NCI-H1048 (cell line): ENCODE data around the gene SNX18.
"Not testable (repeated sequence)": the region's sequence is repeated elsewhere in the genome, so short reads cannot be mapped to it uniquely, and the experiment has no call there.

Experiments
- DNase-seq: peaks from one replicate; lab custom pipeline; 2025; lab: John Stamatoyannopoulos, UW

The SNX18 gene

DNA sequence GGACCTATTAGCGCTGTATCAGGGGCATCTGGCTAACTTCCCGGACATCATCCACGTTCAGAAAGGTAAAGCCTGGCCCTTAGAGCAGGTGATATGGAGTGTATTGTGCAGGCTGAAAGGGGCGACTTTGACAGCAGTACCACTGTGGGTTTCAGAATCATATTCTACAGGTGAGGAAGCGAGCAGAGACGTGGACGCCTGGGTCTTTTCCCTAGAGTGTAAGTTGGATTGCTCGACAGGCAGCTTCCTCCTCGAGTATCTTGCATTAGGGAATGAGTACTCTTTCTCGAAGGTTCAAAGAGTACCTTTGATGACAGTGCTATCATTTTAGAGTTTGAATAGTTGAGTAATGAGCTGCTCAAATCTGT, 1.9 kb downstream of the SNX18 start:
- DNase-seq = no peak

DNA sequence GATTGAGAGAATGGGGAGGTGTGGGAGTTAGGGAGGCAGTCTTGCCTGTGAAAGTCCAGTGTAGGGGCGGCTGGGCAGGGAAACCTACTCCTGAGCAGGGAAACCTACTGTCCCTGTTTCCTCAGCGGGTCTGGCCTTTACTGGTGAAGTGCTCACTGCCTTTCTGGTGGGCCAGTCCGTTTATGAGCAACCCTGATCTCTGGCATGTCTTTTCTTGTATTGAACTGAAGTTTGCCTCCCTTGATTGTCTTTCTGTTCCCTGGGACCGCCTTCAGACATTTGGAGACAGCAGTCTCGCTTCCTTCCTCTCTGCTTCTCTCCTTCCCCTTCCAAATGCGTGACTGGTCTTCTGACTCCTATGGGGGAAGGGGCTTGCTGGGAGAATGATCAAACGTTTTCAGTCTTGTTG, 2.9 kb downstream of the SNX18 start:
- no peak for DNase-seq

- no peak for DNase-seq
Observed at GRCh38 chr5:54520940-54521339, 3.4 kb downstream of the SNX18 start.

DNA sequence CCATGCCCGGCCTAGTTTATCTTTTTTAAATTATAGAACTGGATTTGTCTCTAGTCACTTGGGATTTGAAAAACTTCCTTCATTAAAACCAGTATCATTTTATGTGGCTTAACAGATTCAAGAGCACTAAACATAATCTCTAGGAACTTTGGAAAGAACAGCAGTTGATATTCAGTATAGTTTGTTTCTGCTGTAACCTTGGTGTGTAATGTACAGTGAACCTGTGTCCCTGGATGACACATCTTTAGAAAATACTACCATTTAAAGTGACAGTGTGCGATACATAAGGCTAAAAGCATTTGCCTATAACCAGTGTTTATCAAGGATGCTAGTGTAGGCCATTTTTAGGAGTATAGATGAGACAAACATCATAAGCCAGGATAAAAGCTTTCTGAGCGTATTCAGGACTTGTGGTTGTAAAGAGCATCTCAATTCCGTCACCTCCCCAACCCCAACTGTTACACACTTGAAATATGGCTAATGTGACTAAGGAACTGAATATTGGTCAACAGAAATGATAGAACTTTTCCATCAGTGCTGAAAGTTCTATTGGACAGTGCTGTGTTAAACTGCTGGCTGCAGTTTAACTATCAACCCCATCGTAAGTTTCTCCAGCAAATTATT, 4.4 kb downstream of the SNX18 start:
- DNase-seq = no peak

GRCh38 chr5:54523534-54523933, 6.0 kb downstream of the SNX18 start:
- DNase-seq = no peak

DNA sequence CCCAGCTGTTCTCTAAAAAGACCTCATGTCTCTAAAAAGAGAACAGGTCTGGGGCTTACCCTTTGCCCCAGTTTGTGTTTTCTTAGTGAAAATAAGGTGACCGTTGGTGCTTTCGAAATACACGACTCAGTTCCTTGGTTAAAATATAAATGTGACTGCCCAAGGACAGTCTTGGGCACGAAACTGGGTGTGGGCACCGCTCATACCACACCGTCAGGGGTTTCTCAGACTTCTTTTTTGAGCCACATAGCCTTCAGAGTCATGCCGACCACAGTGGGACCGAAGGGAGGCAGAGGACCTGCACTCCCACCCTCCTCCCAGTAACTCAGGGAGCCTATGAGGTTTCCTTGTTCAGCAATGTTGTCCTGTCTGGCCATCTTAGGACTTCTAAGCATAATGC, 6.5 kb downstream of the SNX18 start:
- no peak for DNase-seq

DNA sequence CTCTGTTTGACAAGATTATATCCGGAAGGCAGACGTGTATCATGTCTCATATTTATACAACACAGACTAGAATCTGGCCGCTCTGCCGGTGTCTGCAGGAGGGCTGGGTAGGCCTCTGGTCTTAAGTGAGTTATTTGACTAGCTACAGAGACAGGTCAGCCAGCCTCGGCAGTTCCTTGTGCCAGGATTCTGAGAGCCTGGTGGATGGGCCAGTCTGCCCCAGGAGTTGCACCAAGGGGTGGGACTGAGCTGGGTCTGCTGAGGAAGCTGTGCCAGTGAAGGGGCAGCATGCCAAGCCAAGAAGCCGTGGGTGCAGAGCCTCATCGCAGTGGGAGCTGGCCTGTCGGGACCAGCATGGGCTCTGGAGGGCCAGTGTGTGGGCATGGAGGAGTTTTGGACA, 7.1 kb downstream of the SNX18 start:
- DNase-seq = no peak

DNA sequence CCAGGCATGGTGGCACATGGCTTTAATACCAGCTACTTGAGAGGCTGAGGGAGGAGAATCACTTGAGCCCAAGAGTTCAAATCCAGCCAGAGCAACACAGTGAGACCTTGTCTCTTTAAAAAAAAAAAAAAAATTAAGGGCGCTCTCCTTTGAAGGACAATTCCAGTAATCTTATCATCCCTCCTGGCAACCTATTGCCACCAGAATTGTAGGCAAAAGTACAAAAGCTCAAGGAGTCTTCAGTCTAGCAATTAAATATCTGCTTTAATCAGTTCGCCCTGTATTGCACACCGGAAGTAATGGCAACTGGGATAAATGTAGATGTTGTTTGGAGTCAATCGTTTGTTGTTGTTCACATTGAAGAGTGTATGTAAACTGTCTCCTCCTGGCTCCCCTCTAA, 7.7 kb downstream of the SNX18 start:
- no peak for DNase-seq

- no peak for DNase-seq
Observed at GRCh38 chr5:54525692-54526091, 8.1 kb downstream of the SNX18 start.

DNA sequence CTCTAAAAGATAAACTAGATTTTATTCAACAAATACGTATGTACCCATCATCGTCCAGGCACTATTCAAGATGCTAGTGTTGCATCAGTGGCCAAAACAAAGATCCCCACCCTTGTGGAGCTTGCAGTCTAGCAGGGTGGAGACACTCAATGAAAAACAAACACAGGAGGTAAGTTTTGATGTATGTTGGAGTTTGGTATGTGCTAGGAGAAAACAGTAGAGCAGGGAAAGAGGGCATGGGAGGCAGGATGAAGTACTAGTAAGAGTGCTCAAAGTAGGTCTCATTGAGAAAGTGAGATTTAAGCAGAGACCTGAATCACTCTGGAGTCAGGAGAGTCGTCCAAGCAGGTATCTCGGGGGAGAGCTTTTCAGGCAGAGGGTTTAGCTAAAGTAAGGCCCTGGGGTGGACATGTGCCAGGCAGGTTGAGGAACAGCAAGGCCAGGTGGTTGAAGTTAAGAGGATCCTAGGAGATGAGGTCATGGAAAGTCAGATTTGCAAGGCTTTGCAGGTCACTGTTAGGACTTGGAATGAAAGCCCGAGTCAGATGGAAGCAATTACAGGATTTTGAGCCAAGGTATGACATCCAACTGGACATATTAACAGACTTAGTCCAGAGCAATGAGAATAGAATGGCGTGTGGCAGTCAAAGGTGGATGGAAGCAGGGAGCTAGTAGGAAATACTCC, 9.2 kb downstream of the SNX18 start:
- no peak for DNase-seq

DNA sequence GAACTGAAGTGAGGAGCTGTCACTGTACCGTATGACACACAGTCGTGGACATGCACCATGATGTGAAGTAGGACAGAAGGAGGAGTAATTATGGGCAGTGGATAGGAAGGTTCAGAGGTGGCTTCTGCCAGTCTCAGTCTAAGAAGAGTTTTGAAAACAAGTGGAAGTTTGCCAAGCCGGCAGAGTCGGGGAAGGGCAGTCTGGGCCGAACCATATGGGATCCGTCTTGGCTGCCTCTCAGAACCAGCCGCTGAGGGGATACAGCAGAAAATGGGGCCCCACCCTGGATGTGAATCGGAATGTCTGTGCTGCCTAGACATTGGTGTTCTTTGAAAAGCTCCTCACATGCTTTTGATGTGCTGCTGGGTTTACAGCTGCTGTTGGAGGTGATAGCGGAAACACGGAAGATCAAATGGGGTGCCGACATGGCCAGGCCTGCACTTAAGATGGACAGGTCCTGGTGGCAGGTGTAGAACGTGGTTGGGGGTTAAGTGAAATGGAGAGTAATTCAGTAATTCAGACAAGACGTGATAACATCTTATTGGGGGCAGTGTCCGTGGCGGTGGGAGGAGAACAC, 11.2 kb downstream of the SNX18 start:
- DNase-seq = no peak

GRCh38 chr5:54529565-54529964, 12.0 kb downstream of the SNX18 start:
- no peak for DNase-seq

- no peak for DNase-seq
Observed at GRCh38 chr5:54531546-54531945, 14.0 kb downstream of the SNX18 start.

GRCh38 chr5:54533541-54534190, 16.1 kb downstream of the SNX18 start:
- no peak for DNase-seq

DNA sequence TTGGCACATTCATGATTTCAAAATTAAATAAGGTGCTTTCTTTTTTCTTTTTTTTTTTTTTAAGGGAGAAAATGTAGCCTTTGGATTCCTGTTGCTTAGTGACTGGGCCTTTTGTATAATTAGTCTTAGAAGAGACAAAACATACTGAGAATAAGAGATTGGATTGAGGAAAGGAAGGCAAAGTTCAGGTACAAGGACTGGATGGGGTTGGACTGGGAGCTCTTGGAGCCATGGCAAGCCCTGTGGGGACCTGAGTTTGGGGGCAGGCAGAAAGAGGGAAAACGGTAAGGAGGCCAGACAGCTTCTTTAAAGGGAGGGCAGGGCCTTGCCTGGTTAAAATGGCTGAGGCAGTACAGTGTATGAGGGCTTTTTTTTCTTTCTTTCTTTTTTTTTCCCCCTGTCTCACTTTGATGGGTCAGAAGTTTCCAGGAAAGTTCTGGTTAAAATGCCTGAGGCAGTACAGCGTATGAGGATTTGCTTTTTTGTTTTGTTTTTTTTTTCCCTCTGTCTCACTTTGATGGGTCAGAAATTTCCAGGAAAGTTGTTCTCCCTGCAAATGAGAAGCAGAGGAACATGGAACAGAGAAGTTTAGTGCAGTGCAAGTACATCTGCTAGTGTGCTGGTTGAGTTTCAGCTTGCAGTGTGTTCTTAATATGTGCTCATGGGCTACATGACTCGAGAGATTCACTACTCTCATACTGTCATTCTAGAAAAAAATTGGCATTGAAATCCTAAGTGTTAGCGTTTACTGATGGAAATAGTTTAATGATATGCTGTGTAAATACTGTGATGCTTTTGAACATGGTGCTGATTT, 16.8 kb downstream of the SNX18 start:
- DNase-seq = no peak

DNA sequence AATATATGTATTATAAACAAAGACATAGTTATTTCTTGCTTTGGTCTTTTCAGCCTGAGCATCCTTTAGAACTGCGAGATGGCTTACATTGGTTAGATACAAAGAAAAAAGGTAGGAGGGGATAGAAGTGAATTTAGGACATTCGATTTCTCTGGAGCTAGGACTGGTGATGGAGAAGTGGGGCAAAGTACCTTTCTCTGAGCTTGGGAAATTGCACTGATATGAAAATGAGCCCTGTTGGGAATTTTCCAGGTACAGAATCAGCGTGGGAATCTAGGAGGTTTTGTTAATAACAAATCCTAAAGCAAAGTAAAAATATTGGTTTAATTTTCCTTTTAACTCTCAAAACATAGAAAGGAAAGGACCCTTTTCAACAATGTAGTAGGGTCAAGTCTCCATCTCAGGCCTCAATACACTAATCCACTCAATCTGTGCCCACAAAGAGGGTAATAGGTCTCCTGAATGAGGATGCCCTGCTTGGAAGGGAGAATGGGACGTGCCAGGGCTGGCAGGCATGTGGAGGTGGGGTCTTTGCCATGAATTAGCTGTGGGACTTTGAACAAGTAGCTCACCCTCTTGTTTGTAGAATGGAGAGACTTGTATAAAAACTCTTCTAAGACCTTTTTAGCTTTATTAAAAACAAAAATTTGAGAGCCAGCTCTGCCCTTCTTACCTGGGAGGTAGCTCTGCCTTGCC, 17.7 kb downstream of the SNX18 start:
- no peak for DNase-seq

DNA sequence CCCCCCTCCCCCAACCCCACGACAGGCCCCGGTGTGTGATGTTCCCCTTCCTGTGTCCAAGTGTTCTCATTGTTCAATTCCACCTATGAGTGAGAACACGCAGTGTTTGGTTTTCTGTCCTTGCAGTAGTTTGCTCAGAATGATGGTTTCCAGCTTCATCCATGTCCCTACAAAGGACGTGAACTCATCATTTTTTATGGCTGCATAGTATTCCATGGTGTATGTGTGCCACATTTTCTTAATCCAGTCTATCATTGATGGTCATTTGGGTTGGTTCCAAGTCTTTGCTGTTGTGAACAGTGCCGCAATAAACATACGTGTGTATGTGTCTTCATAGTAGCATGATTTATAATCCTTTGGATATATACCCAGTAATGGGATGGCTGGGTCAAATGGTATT, 18.8 kb downstream of the SNX18 start:
- DNase-seq = not testable (repeated sequence)

DNA sequence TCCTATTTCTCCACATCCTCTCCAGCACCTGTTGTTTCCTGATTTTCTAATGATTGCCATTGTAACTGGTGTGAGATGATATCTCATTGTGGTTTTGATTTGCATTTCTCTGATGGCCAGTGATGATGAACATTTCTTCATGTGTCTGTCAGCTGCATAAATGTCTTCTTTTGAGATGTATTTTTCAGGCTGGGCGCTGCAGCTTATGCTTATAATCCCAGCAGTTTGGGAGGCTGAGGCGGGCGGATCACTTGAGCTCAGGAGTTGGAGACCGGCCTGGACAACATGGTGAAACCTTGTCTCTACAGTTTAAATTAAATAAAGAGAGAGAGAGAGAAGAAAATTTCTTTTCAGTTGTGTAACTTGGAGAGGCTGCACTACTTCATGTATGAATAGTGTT, 19.3 kb downstream of the SNX18 start:
- DNase-seq = not testable (repeated sequence)

DNA sequence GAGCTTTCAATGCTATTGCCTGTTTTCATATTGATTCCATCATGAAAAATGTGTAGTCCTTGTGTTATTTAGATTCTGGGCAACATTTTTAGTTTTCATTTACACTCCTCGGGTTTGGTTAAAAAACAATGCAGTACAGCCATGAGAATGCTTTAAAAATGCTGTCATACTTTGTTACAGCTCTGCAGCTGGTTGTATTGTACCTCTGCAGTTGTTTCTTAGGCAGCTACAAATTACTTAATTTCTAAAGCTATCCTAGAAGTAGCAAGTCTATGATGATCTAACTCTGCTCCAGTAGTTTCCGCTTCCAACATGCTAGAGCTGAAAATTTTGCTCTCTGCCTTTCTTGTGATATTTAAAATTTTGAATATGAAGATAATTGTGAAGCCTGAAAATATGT, 20.2 kb downstream of the SNX18 start:
- no peak for DNase-seq

- no peak for DNase-seq
Observed at GRCh38 chr5:54538156-54538555, 20.6 kb downstream of the SNX18 start.

GRCh38 chr5:54539001-54539400, 21.4 kb downstream of the SNX18 start:
- no peak for DNase-seq

DNA sequence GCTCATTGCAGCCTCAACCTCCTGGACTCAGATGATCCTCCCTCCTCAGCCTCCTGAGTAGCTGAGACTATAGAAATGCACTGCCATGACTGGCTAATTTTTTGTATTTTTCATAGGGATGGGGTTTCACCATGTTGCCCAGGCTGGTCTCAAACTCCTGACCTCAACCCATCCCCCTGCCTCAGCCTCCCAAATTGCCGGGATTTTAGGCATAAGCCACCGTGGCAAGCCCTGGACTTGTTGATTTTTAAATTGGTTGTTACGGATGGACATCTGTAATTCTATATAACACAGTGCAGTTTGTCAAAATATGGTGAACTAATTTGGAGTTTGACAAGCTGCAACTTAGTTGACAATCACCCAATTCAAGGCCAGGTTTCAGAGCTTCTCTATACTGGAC, 22.7 kb downstream of the SNX18 start:
- no peak for DNase-seq
